Measurements from ENCODE around the gene ABCA9.
A peak's percentile ranks its signal among the peaks of the same experiment; 100 is the strongest.

DNA sequence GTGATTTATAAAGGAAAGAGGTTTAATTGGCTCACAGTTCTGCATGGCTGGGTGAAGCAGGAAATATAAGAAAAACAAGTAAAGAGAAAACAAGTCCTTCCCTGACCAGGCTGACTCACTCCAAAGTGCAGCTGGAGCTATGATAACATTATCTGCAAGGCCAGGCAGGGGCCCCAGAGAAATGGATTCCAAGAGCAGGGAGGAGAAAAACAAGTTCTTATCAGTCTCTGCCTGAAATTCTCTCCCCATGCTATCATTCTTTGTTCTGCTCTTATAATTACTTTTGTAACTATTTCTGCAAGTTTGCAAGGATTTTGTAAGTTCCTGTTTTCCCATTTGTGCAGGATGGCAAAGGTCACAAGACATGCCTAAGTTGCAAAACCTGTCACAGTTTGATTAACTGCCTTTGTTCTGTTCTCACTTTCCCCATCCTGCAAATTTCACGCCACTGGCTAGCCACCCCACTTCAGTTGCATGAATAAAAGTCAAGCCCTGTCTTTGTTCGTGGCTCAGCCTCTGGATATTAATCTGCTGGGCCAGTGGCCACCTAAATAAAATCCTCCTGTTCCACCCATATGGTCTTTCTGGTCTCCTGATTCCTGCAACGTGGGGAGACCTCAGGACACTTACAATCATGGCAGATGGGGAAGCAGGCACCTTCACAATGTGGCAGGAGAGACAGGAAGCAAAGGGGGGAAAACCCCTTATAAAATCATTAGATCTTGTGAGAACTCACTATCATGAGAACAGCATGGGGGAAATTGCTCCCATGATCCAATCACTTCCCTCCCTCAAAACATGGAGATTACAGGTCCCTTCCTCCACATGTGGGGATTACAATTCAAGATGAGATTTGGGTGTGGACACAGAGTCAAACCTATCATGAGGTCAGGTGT is 13.1 kb downstream of the ABCA9 start:
- TF ChIP-seq, protein P1, sequence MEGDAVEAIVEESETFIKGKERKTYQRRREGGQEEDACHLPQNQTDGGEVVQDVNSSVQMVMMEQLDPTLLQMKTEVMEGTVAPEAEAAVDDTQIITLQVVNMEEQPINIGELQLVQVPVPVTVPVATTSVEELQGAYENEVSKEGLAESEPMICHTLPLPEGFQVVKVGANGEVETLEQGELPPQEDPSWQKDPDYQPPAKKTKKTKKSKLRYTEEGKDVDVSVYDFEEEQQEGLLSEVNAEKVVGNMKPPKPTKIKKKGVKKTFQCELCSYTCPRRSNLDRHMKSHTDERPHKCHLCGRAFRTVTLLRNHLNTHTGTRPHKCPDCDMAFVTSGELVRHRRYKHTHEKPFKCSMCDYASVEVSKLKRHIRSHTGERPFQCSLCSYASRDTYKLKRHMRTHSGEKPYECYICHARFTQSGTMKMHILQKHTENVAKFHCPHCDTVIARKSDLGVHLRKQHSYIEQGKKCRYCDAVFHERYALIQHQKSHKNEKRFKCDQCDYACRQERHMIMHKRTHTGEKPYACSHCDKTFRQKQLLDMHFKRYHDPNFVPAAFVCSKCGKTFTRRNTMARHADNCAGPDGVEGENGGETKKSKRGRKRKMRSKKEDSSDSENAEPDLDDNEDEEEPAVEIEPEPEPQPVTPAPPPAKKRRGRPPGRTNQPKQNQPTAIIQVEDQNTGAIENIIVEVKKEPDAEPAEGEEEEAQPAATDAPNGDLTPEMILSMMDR (IDR thresholded peaks at IDR 0.05): no peak
- peak in 1 of 3 donors; percentile 23 for TF ChIP-seq POLR2AphosphoS5 (IDR thresholded peaks at IDR 0.05)
- TF ChIP-seq EP300 (IDR thresholded peaks at IDR 0.05; ENCODE audit: low read depth): no peak

Measured in transverse colon (tissue), 4 donors.